ENCODE results near the gene SLC22A23. TPM values are rescaled to one million over a fixed set of nuclear protein-coding genes. Genes with fewer than 3 reads are reported as not detected.

The SLC22A23 gene
- total RNA-seq, 1 donor from 2014 or later = 14.6 TPM

- no peak overlapping the region for H3K4me3 Mint-ChIP-seq
- no peak overlapping the region for H3K27ac Mint-ChIP-seq (ENCODE audit: unreplicated experiment)
- no peak for DNase-seq (ENCODE audit: low read depth, low spot score)
- H3K36me3 Mint-ChIP-seq (ENCODE audit: low read depth) = peaks cover 9% of the 10 kb centered on the region
- no peaks in the 10 kb centered on the region for H3K4me1 Mint-ChIP-seq
- H3K27me3 Mint-ChIP-seq (ENCODE audit: low read depth) = no peaks in the 10 kb centered on the region
- peaks cover 17% of the 10 kb centered on the region for H3K9me3 Mint-ChIP-seq
- TF ChIP-seq CTCF (conservative IDR thresholded peaks at IDR 0.05) = no peak
These were observed 150.0 kb downstream of the SLC22A23 start for GRCh38 chr6:3306848-3307247.

GRCh38 chr6:3305831-3306230 lies 151.0 kb downstream of the SLC22A23 start:
- Mint-ChIP-seq H3K4me1 (no peaks in the 10 kb centered on the region), H3K4me3 (no peak overlapping the region), H3K36me3 (ENCODE audit: low read depth) (peaks cover 12% of the 10 kb centered on the region), H3K27ac (ENCODE audit: unreplicated experiment) (no peak overlapping the region), H3K9me3 (peaks cover 19% of the 10 kb centered on the region), H3K27me3 (ENCODE audit: low read depth) (no peaks in the 10 kb centered on the region)
- DNase-seq (ENCODE audit: low read depth, low spot score) = no peak
- TF ChIP-seq CTCF (conservative IDR thresholded peaks at IDR 0.05) = no peak

GRCh38 chr6:3305216-3305565 lies 151.7 kb downstream of the SLC22A23 start:
- Mint-ChIP-seq H3K4me3 (no peak overlapping the region), H3K4me1 (no peaks in the 10 kb centered on the region), H3K27me3 (ENCODE audit: low read depth) (no peaks in the 10 kb centered on the region), H3K36me3 (ENCODE audit: low read depth) (peaks cover 14% of the 10 kb centered on the region), H3K27ac (ENCODE audit: unreplicated experiment) (no peak overlapping the region), H3K9me3 (peaks cover 19% of the 10 kb centered on the region)
- no peak for TF ChIP-seq CTCF (conservative IDR thresholded peaks at IDR 0.05)
- no peak for DNase-seq (ENCODE audit: low read depth, low spot score)

GRCh38 chr6:3304500-3305215 lies 152.2 kb downstream of the SLC22A23 start:
- Mint-ChIP-seq H3K9me3 (peaks cover 19% of the 10 kb centered on the region), H3K27me3 (ENCODE audit: low read depth) (no peaks in the 10 kb centered on the region), H3K4me1 (no peaks in the 10 kb centered on the region), H3K27ac (ENCODE audit: unreplicated experiment) (no peak overlapping the region), H3K4me3 (no peak overlapping the region), H3K36me3 (ENCODE audit: low read depth) (peaks cover 14% of the 10 kb centered on the region)
- TF ChIP-seq CTCF (conservative IDR thresholded peaks at IDR 0.05) = no peak
- DNase-seq (ENCODE audit: low read depth, low spot score) = no peak

GRCh38 chr6:3303795-3304411 lies 152.9 kb downstream of the SLC22A23 start:
- Mint-ChIP-seq H3K36me3 (ENCODE audit: low read depth) (peaks cover 14% of the 10 kb centered on the region), H3K4me3 (no peak overlapping the region), H3K27me3 (ENCODE audit: low read depth) (no peaks in the 10 kb centered on the region), H3K4me1 (no peaks in the 10 kb centered on the region), H3K27ac (ENCODE audit: unreplicated experiment) (no peak overlapping the region), H3K9me3 (peaks cover 19% of the 10 kb centered on the region)
- no peak for TF ChIP-seq CTCF (conservative IDR thresholded peaks at IDR 0.05)
- DNase-seq (ENCODE audit: low read depth, low spot score) = no peak
